IPS-18c (cell line): ENCODE results near the gene NDUFAF4.
"Not testable (repeated sequence)": the region's sequence is repeated elsewhere in the genome, so short reads cannot be mapped to it uniquely, and the experiment has no call there.

Experiments used
- H3K4me3 ChIP-seq: 2 replicates; pipeline ENCODE4 v1.7.0; 2013; ENCODE audit warnings: low read depth, mild to moderate bottlenecking, low read length, moderate library complexity; ENCODE audit not compliant: insufficient read depth
- H3K9me3 ChIP-seq: one replicate; pipeline ENCODE4 v1.6.1; 2013; ENCODE audit warnings: mild to moderate bottlenecking, low read length, moderate library complexity; ENCODE audit not compliant: control insufficient read depth, insufficient read depth

Gene NDUFAF4

DNA sequence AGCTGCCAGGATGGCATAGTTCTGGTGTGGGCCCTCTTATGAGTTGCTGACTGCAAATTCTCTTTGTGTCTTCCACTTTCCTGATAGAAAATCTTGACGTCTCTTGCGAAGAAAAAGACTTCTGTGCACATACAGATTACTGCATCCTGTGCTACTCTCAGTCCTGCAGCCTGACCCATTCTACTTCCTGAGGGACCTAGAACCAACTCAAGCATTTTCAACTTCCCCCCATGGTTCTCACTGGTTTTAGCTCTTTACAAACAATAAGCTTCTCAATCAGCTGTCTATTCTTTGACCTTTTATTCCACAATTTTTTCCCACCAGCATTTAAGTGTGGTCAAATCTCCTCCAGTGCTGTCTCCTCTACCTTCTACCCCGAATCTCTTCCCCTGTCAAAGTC is 13.5 kb upstream of the NDUFAF4 start:
- Histone ChIP-seq H3K9me3 (no peaks in the 10 kb centered on the region), H3K4me3 (no peak overlapping the region)

DNA sequence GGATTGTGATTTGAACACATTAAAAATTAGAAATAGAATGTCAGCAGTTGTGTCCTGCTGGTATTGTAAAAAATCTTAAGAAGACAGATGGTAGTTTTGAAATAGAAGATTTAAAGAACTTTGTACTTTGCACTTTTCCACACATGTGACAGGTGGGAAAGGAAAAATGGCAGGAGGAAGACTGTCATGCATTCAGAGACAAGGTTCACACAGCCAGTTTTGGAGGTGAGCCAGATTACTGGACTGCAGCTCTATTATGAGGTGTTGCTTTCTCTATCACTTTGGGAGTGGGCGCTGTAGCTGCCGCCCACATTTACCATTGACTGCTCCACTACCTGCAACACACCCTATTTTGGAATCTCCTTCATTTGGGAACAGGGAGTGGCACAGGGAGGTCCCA is 12.1 kb upstream of the NDUFAF4 start:
- Histone ChIP-seq H3K9me3 (no peaks in the 10 kb centered on the region), H3K4me3 (no peak overlapping the region)

DNA sequence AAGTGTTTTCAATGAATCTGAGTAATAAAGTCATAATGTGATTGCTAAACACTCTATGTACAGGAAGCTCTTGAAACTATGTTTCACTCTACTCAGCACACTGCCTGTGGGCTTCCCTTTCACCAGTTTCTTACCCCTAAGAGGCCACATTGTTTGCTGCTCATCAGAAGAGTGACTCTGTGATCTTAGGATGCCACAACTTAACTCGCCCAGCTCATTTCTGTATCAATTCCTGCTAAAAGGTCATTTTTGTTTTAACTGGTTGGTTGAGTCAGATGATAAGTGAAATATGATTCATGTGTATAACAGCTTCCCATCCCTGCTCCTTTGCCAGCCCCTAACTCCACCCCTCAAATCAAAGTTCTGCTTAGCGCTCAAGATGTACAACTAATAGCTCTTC is 9.8 kb upstream of the NDUFAF4 start:
- Histone ChIP-seq H3K9me3 (no peaks in the 10 kb centered on the region), H3K4me3 (no peak overlapping the region)

DNA sequence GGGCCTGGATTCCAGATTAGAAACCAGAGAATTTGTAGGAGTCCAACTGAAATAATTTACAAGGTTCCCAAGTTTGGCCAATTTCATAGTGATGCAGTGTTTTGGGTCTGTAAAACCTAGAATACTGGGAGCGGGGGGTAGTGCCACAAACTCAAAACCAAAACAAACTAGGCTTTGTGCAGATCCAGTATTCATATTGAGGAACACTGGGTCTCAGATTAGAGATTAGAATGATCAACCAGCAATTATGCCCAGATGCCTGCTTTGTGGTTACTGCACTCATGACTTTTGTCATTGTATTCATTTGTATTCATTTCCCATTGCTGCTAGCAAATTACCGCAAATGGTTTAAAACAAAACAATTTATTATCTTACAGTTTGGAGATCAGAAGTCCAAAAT is 3.2 kb upstream of the NDUFAF4 start:
- no peaks in the 10 kb centered on the region for H3K9me3 ChIP-seq
- H3K4me3 ChIP-seq, result no peak overlapping the region

DNA sequence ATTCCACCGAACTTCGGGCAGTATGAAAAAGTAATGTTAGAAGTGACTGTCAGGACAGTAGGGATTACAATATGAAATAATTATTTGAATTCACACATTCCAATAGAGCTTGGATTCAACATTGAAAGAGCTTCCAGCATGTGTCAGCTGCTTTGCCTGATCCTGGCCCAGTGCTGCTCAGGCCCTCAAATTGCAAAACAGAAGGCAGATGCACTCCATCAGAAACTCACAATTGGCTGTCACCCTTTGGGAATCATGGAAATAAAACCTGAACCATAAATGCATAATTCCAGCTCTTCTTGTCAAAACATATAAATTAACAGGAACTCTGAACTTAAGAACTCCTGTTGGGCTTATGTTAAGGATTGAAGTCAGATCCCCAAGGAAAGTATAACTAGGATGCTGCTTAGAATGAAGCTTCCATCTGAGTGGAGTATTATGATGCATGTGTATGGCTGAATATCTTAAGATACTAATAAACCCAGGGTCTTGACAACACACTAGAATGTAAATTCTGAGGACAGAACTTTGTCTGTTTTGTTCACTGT is 1.8 kb upstream of the NDUFAF4 start:
- Histone ChIP-seq H3K4me3 (no peak overlapping the region), H3K9me3 (no peaks in the 10 kb centered on the region)

DNA sequence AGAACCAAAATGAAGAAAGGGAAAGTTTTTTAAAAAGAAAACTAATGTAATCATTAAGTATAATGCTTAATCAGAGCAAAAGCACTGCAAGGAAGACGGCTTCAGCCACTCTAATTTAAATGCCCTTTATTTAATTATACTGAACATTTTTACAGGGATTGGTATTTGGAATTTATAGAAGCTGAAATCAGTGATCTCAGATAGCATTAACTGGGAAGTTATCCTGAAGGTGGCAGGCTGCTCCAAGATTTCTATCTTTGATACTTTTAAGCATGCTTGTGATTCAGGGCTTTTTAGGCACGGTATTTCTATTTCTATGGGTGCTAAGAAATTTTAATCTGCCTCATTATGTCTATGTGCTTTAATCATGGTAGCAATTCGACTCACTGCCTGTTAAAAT is 1.3 kb upstream of the NDUFAF4 start:
- Histone ChIP-seq H3K9me3 (no peaks in the 10 kb centered on the region), H3K4me3 (no peak overlapping the region)

DNA sequence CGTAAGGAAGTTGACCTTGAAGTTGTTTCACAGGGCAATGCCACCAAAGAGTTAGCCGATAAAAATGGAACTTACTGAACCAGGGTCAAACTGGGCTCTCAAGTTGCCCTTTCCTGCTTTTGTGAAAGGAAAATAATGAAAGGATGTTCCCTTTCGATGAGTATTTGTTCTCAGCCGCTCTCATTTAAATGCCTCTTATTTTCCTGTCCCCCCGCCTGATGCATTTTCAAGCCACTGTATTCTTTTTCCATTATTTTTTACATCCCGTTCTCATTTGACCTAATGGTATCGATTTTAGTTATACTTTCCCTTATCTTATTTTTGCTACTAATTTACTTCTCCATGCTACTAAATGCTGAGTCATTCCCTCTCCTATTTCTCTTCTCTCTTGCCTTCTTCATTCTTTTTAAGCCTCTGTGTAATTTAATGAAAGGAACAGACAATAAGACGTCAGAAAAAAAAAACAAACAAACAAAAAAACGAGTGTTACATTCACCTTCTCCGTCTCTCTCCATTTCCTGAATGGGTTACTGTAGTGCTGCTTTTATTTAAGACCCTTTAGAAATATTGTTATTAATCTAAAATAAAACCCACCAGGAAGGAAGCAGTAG is 655 bp upstream of the NDUFAF4 start:
- Histone ChIP-seq H3K9me3 (no peaks in the 10 kb centered on the region), H3K4me3 (peak overlapping the region; percentile 93)

DNA sequence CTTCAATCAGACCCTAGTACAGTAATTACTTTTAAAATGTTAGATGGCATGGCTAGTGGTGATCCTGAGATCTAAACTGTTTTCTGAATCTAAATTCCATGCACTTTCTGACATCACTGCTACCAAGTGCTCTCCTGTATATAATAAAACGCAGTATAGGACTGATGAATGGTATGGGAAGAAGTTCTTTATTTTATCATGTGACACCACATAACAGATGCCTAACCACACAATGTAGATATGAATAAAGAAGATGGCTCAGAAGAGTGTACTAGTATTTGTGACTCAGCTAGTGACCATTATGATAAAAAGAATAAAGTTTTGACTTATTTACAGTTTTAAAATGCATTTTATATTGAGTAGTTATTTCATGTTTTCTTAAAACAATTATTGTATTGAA is 8.5 kb downstream of the NDUFAF4 start:
- Histone ChIP-seq H3K9me3 (no peaks in the 10 kb centered on the region), H3K4me3 (no peak overlapping the region)

DNA sequence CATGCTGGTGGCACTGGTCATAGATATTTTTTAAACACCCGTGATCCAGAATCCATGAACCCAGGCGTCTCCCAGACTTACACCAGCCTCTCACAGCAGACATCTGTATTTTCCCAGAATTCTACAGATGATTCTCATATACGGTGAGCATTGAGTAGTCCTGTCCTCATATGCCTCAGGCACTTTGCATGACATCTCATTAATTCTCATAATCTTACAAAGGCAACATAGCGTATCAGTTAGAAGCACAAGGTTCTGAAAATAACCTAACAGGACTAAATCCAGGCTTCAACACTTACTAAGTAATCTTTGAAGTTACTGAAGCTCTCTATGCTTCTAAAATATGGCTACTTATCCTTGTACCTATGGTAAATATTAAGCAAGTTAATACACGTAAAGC is 8.9 kb downstream of the NDUFAF4 start:
- no peak overlapping the region for H3K4me3 ChIP-seq
- no peaks in the 10 kb centered on the region for H3K9me3 ChIP-seq

DNA sequence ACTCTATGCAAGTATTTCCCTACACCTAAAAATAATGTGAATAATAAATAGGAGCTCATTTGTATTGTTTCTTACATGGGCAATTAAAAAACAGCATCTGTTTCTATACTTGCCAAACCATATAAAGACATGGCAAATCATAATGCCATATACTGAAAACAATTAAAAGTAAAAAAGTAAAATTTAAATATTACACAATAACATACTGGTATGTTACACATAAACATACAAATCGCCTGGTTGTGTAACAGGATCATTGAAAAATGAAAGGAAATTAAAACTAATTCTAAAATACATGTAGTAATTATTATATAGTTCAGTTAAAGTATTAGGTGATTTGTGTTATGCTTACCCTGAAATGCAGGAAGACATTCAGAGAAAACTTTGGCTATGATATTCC is 11.2 kb downstream of the NDUFAF4 start:
- Histone ChIP-seq H3K9me3 (no peaks in the 10 kb centered on the region), H3K4me3 (no peak overlapping the region)

DNA sequence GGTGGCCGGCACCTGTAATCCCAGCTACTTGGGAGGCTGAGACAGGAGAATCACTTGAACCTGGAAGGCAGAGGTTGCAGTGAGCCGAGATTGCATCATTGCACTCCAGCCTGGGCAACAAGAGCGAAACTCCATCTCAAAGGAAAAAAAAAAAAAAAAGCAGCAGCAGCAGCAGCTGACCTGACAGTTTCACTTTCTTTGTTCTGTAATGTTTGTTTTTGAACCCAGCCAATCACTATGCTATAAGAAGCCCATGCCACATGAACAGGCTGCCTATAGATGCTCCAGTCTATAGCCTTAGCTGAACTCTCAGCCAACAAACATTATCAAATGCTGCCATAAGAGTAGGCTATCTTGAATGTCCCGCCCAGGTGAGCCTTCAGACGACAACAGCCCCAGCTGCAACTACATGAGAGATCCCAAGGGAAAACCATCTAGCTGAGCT is 12.5 kb downstream of the NDUFAF4 start:
- not testable (repeated sequence) for H3K4me3 ChIP-seq, H3K9me3 ChIP-seq

DNA sequence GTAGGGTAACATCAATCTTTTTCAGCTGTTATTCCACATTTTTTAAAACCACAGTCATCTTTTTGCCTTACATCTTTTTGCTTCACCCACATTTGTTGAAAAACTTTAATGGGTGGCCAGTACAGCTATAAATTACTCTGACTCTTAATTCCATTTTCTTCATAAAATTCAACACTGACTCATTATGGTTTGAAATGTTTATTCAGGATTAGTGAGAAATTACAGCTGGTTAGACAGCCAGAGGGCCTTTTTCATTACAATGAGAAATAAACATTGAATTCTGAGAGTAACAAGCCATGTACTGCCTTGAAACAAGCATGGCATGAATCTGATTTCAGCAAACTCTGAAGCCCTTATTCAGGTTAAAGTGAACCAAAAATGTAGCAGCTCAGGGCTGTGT is 19.5 kb downstream of the NDUFAF4 start:
- Histone ChIP-seq H3K4me3 (no peak overlapping the region), H3K9me3 (no peaks in the 10 kb centered on the region)

DNA sequence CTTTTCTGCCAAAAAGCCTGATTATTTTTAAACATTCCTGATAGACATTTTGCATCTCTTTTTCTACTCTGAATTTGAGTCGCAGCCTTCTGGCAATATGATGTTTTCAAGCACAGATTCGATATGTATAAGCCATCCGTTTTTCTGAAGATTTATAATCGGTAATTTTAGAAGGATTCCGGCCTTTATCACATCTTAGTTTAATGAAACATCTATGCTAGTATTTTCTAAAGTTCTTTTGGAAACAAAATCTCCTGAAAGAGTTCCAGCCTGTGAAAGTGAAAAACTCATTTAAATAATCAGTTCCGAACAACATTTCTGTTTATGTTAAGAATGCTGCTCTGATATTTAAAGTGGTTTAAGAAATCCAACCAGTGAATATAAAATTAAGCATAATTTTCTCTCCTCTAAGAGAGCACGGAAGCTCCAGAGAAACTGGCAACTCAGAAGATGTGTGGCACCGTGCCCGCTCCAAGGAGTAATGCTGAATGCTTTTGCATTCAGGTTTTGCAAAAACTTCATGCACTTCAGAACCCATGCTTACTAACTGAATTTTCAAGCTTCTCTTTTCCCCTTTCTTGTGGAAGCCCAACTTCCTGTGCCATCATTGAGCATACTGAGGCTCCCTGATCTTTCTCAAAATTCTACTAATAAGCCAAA is 20.7 kb downstream of the NDUFAF4 start:
- Histone ChIP-seq H3K9me3 (no peaks in the 10 kb centered on the region), H3K4me3 (no peak overlapping the region)

DNA sequence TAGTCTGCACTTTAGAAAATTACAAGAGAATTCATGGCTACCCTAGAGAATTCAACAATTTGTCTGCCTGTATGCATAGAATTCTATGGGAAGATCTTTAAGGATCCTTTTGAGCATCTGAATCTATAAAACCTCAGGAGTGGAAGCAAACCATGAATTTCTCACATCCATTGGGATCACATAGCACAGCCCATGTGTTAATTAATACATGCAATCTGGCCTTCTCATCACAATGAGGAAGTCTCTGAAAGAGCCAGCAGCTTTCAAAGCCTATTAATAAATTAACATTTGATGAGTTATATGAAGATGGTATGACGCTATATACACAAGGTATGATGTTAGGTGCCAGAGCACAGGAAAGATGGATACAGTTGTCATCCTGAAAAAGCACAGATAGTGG is 24.7 kb downstream of the NDUFAF4 start:
- Histone ChIP-seq H3K4me3 (no peak overlapping the region), H3K9me3 (no peaks in the 10 kb centered on the region)

DNA sequence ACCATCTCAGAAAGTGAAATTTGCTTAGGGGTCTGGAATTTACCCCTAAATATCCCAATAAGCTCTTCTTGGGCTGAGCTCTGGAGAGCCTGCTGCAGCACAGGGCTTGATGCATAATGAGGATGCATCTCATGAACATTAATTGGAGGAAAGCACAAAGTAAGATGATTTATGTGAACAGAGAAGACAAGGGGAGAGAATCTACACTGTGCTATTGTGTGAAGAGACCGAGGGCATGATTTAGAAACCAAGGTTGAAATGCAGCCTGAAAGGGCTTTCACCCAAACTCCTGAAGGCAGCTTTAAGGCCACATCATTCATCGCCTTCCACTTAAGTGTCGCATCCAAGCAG is 32.7 kb downstream of the NDUFAF4 start:
- peaks cover 4% of the 10 kb centered on the region for H3K9me3 ChIP-seq
- no peak overlapping the region for H3K4me3 ChIP-seq

DNA sequence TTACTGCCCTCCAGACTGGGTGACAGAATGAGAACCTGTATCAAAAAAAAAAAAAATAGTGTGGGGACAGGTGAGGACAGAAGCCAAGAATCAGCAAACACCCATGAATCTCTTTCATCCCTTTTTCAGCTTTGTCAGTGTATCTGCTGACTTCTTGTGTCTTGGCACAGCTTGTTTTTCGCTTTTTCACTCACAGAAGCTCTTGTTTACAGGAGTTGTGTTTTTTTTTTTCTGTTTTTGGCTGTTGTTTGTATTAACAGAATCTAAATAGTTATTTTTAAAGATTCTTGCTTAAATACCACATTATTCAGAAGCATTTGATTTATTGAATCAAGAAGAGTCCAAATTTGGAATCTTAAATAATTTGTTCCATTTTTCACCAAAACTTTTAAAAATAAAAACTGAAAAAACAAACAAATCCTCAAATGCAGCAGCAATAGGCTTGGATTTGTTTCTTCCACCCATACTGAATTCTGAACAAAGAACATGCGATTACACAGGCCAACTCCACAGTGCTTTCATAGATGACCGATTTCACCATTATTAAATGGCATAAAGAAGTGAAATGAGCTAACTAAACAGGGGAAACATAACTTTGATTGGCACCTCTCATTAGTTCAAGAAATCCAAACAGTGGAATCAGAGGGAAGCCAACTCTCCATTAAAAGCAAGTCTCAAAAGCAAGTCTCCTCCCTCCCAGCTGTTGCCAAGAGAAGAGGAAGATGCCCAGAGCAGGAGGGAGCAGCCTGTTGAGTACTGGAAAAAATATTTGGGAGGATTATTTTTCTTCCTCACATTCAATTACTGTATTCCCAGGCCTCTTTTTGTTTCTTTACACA is 33.3 kb downstream of the NDUFAF4 start:
- Histone ChIP-seq H3K9me3 (peaks cover 4% of the 10 kb centered on the region), H3K4me3 (no peak overlapping the region)

DNA sequence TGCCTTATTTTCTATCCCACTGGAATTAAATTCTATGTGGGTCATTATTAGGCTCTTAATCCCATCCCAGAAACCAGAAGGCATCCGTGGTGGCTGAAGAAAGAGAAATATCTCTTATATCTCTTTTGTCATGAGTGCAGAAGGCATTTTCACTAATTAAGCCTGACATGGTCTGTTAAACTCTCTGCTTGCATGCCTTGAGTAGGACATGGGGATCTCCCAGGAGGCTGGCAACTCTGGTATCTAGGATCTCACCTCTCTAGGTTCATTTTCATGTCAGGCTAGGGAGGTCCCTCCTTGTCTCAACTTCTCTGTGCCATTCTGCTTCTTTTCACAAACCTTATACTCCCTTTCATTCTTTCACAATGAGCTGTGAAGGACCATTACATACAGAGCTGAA is 35.1 kb downstream of the NDUFAF4 start:
- Histone ChIP-seq H3K9me3 (peaks cover 6% of the 10 kb centered on the region), H3K4me3 (no peak overlapping the region)

DNA sequence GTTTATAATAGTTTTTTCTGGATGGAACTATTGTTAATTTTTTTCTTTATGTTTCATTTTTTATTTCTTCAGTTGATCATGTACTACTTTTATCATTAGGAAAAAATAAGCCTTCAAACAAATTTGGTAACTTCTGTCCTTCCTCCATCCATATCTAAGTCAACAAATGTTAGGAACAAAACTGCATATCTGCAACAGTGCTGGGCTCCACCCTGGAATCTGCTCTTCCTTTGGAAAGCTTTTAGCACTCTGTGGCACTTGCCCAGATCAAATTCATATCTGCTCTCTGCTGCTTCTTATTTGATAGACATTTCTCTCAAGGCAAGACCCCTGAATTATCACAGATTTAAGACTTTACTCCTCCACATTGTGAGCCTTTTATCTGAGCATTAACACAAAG is 36.1 kb downstream of the NDUFAF4 start:
- peaks cover 6% of the 10 kb centered on the region for H3K9me3 ChIP-seq
- no peak overlapping the region for H3K4me3 ChIP-seq
